ENCODE data around the gene B3GAT1. TPM values are rescaled to one million over a fixed set of nuclear protein-coding genes. Genes with fewer than 3 reads are reported as not detected.

Gene B3GAT1
- total RNA-seq, 1 experiment from 2014 or later: not detected

DNA sequence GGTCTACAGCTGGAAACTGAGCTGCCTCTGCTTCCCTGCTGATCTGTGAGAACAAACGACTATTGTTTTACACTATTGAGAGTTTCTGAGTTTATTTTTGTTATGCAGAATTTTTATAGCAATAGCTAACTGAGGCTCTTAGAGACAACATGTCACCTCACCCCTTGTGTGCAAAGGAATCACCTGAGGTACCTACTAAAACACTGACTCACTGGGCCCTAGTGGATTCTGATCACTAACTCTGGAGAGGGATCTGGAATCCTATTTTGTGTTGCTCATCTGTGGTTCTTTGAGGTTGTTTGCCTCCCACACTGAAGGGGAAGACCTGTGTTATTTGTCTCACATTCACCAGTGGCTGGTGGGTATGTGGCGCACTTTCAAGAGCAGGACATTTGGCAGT lies 13.4 kb upstream of the B3GAT1 start:
- ATAC-seq (no peak), DNase-seq (ENCODE audit: low read depth, low spot score) (no peak)
- ChIA-PET CTCF (no interaction called here), POLR2A (no interaction called here), RAD21 (ENCODE audit: low non-redundant PET in 1 of 2, low total read pairs in 2 of 2, uncharacterized antibody in 2 of 2, unreplicated experiment in 2 of 2) (no interaction called here)
- Histone ChIP-seq H3K9me3 (ENCODE audit: control insufficient read depth in 1 of 2, insufficient read depth in 1 of 2, low read depth in 1 of 2, low read length in 2 of 2) (no peaks in the 10 kb centered on the region), H2AFZ (ENCODE audit: low read depth, low read length, poor library complexity, severe bottlenecking) (no peak overlapping the region), H3K36me3 (ENCODE audit: control insufficient read depth in 1 of 2, insufficient read depth in 2 of 2, low read length in 2 of 2) (no peaks in the 10 kb centered on the region), H3K79me2 (ENCODE audit: insufficient read depth, low read length) (no peaks in the 10 kb centered on the region), H3K4me2 (ENCODE audit: low read length) (no peak overlapping the region), H3K4me1 (ENCODE audit: control insufficient read depth in 1 of 2, insufficient read depth in 2 of 2, low read length in 2 of 2) (no peaks in the 10 kb centered on the region), H3K27ac (ENCODE audit: low read depth, low read length) (no peak overlapping the region), H3K27me3 (ENCODE audit: insufficient read depth, low read length) (peaks cover 66% of the 10 kb centered on the region), H3K4me3 (replicated peaks in 1 of 2; ENCODE audit: low read depth in 1 of 2, low read length in 2 of 2) (no peak overlapping the region), H3K9ac (ENCODE audit: low read length) (no peak overlapping the region), H3K9me2 (ENCODE audit: insufficient read depth) (no peaks in the 10 kb centered on the region), H4K20me1 (ENCODE audit: insufficient read depth) (no peaks in the 10 kb centered on the region)
- intact Hi-C loops (cut with micrococcal nuclease): no loop called here
- no TSS peak for BruUV-seq (replicated peaks)
- TF ChIP-seq, protein P1, sequence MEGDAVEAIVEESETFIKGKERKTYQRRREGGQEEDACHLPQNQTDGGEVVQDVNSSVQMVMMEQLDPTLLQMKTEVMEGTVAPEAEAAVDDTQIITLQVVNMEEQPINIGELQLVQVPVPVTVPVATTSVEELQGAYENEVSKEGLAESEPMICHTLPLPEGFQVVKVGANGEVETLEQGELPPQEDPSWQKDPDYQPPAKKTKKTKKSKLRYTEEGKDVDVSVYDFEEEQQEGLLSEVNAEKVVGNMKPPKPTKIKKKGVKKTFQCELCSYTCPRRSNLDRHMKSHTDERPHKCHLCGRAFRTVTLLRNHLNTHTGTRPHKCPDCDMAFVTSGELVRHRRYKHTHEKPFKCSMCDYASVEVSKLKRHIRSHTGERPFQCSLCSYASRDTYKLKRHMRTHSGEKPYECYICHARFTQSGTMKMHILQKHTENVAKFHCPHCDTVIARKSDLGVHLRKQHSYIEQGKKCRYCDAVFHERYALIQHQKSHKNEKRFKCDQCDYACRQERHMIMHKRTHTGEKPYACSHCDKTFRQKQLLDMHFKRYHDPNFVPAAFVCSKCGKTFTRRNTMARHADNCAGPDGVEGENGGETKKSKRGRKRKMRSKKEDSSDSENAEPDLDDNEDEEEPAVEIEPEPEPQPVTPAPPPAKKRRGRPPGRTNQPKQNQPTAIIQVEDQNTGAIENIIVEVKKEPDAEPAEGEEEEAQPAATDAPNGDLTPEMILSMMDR (IDR thresholded peaks at IDR 0.05 in 2 of 3, conservative IDR thresholded peaks at IDR 0.05 in 1 of 3; ENCODE audit: borderline replicate concordance in 1 of 3, insufficient read depth in 1 of 3, low read depth in 2 of 3, low read length in 2 of 3): no peak
- no peak for TF ChIP-seq POLR2A (IDR thresholded peaks at IDR 0.05; ENCODE audit: borderline replicate concordance, extremely low read depth, insufficient read depth, insufficient read length)
- TF ChIP-seq SP1 (IDR thresholded peaks at IDR 0.05; ENCODE audit: low read depth): no peak
- TF ChIP-seq SIN3A (IDR thresholded peaks at IDR 0.05; ENCODE audit: low read depth): no peak
- TF ChIP-seq CEBPB (IDR thresholded peaks at IDR 0.05; ENCODE audit: low read depth): no peak
- TF ChIP-seq FOSL1 (IDR thresholded peaks at IDR 0.05; ENCODE audit: low read depth): no peak
- no peak for TF ChIP-seq RAD21 (IDR thresholded peaks at IDR 0.05; ENCODE audit: low read depth)
- TF ChIP-seq POLR2AphosphoS5 (IDR thresholded peaks at IDR 0.05; ENCODE audit: low read depth, low read length): no peak
- TF ChIP-seq YY1 (IDR thresholded peaks at IDR 0.05; ENCODE audit: extremely low read depth, insufficient replicate concordance, low read depth, low read length): no peak
- TF ChIP-seq JUND (IDR thresholded peaks at IDR 0.05): no peak
- no peak for TF ChIP-seq TCF7L2 (IDR thresholded peaks at IDR 0.05; ENCODE audit: borderline replicate concordance, extremely low read depth, insufficient read depth, insufficient read length)
- TF ChIP-seq, protein P2, sequence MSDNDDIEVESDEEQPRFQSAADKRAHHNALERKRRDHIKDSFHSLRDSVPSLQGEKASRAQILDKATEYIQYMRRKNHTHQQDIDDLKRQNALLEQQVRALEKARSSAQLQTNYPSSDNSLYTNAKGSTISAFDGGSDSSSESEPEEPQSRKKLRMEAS (IDR thresholded peaks at IDR 0.05): no peak

Measured in HCT116 (cell line).